Ovary (tissue), 3 donors: ENCODE data around the gene OR56A5.

Experiments used
- CTCF ChIP-seq, 3 donors: fragments of 450-650 bp in 2 of 3; fragments of 200-600 bp in 1 of 3; IDR thresholded peaks; one replicate each; pipeline versions ENCODE4 v1.5.1 to v1.8.0; 2016 to 2022; ENCODE audit warnings: antibody characterized with exemption in 3 of 3, mild to moderate bottlenecking in 1 of 3
- EP300 ChIP-seq: sonication (generic); formaldehyde crosslinking; IDR thresholded peaks from one replicate; pipeline ENCODE4 v1.6.1; 2017; ENCODE audit warnings: antibody characterized with exemption
- POLR2A ChIP-seq: fragments of 450-650 bp; IDR thresholded peaks from one replicate; pipeline ENCODE4 v1.6.1; 2017; ENCODE audit warnings: antibody characterized with exemption, mild to moderate bottlenecking, moderate library complexity
- donor health status: DM: no; HTN: no; CAD: no.

- TF ChIP-seq CTCF (IDR thresholded peaks at IDR 0.05) (no peak), POLR2A (no peak), EP300 (no peak)
Observed at GRCh38 chr11:5928811-5929210, 39.5 kb downstream of the OR56A5 start.
